IMR-90 (cell line): ENCODE data around the gene TMC8. TPM values are rescaled to one million over a fixed set of nuclear protein-coding genes. Genes with fewer than 3 reads are reported as not detected.

Source experiments
- ATAC-seq: fragments of 200-7000 bp; cut with Tn5 transposase; 2 replicates; pipeline ENCODE4 v1.9.1; 2020; ENCODE audit warnings: low read depth, mild to moderate bottlenecking, moderate library complexity
- BruUV-seq: library from RNA; stranded (reverse); fragments of 400-500 nt; replicated peaks from 2 replicates; lab custom pipeline; 2021; lab: Mats Ljungman, UMichigan
- CTCF ChIA-PET: fragments of 300-600 bp; formaldehyde crosslinking; extraction: SDS; loops from one replicate; lab custom pipeline; 2021; ENCODE audit warnings: antibody characterized with exemption; lab: Yijun Ruan, JAX
- POLR2A ChIA-PET: fragments of 300-600 bp; sonication (Branson Sonifier 250); formaldehyde crosslinking; loops from one replicate; lab custom pipeline; 2022; ENCODE audit warnings: antibody characterized with exemption; ENCODE audit not compliant: unreplicated experiment; lab: Charles Lee
- DNase-seq: peaks from one replicate; pipeline ENCODE4 v3.0.0; 2013
- H2AFZ ChIP-seq: replicated peaks from 2 replicates; pipeline ENCODE3; 2013; ENCODE audit warnings: low read length, mild to moderate bottlenecking; ENCODE audit not compliant: poor library complexity
- H2AK5ac ChIP-seq: 2 replicates; pipeline ENCODE4 v1.6.1; 2013; ENCODE audit warnings: low read depth, low read length, inconsistent platforms
- H2AK9ac ChIP-seq: replicated peaks from 2 replicates; pipeline ENCODE3; 2013; ENCODE audit warnings: mild to moderate bottlenecking, low read depth, low read length, moderate library complexity; ENCODE audit not compliant: poor library complexity
- H2BK120ac ChIP-seq: 2 replicates; pipeline ENCODE4 v1.6.1; 2013; ENCODE audit warnings: low read depth, low read length, inconsistent platforms
- H2BK15ac ChIP-seq: 3 replicates; pipeline ENCODE4 v1.6.1; 2013; ENCODE audit warnings: low read depth, low read length, inconsistent platforms
- H2BK20ac ChIP-seq: 2 replicates; pipeline ENCODE4 v1.6.1; 2013; ENCODE audit warnings: low read depth, mild to moderate bottlenecking, inconsistent platforms, low read length, moderate library complexity
- H2BK5ac ChIP-seq: 2 replicates; pipeline ENCODE4 v1.6.1; 2013; ENCODE audit warnings: mild to moderate bottlenecking, low read depth, low read length, inconsistent platforms; ENCODE audit not compliant: poor library complexity, severe bottlenecking
- H3K14ac ChIP-seq: replicated peaks from 2 replicates; pipeline ENCODE4 v1.6.1; 2013; ENCODE audit warnings: low read depth, low read length, inconsistent platforms
- H3K18ac ChIP-seq: 2 replicates; pipeline ENCODE4 v1.6.1; 2013; ENCODE audit warnings: low read depth, low read length, control low read depth
- H3K23ac ChIP-seq: 2 replicates; pipeline ENCODE4 v1.6.1; 2013; ENCODE audit warnings: low read depth, low read length, inconsistent platforms
- H3K27ac ChIP-seq: 2 replicates; pipeline ENCODE4 v1.5.1; 2013; ENCODE audit warnings: mild to moderate bottlenecking, control low read depth, low read length; ENCODE audit not compliant: insufficient read depth
- H3K27me3 ChIP-seq: 2 replicates; pipeline ENCODE4 v1.6.1; 2013; ENCODE audit warnings: low read length; ENCODE audit not compliant: control insufficient read depth, insufficient read depth
- H3K36me3 ChIP-seq: 2 replicates; pipeline ENCODE4 v1.6.1; 2013; ENCODE audit warnings: low read length, mixed read lengths; ENCODE audit not compliant: control insufficient read depth, insufficient read depth
- H3K4ac ChIP-seq: 2 replicates; pipeline ENCODE4 v1.6.1; 2013; ENCODE audit warnings: low read depth, low read length, inconsistent platforms
- H3K4me1 ChIP-seq: 2 replicates; pipeline ENCODE4 v1.6.1; 2013; ENCODE audit warnings: low read length, mixed read lengths; ENCODE audit not compliant: control insufficient read depth, insufficient read depth
- H3K4me2 ChIP-seq: 2 replicates; pipeline ENCODE4 v1.6.1; 2013; ENCODE audit warnings: low read depth, mild to moderate bottlenecking, control low read depth, low read length, moderate library complexity
- H3K4me3 ChIP-seq: 2 replicates; pipeline ENCODE4 v1.5.1; 2013; ENCODE audit warnings: low read depth, mild to moderate bottlenecking, control low read depth, low read length, moderate library complexity; ENCODE audit not compliant: insufficient read depth
- H3K56ac ChIP-seq: 2 replicates; pipeline ENCODE4 v1.6.1; 2013; ENCODE audit warnings: low read length, inconsistent platforms; ENCODE audit not compliant: insufficient read depth; ENCODE audit errors: extremely low read depth
- H3K79me1 ChIP-seq, 2 experiments: 2 replicates each; pipeline ENCODE4 v1.6.1; 2013; ENCODE audit warnings: low read length in 2 of 2, inconsistent platforms in 1 of 2, low read depth in 1 of 2
- H3K9ac ChIP-seq: 2 replicates; pipeline ENCODE4 v1.6.1; 2013; ENCODE audit warnings: low read depth, low read length, control low read depth
- H3K9me1 ChIP-seq: 2 replicates; pipeline ENCODE4 v1.6.1; 2013; ENCODE audit warnings: low read length, inconsistent platforms; ENCODE audit not compliant: insufficient read depth
- H3K9me3 ChIP-seq: 2 replicates; pipeline ENCODE4 v1.6.1; 2013; ENCODE audit warnings: low read length; ENCODE audit not compliant: control insufficient read depth, insufficient read depth
- H4K20me1 ChIP-seq: 2 replicates; pipeline ENCODE4 v1.6.1; 2013; ENCODE audit warnings: low read length, inconsistent platforms; ENCODE audit not compliant: insufficient read depth
- H4K5ac ChIP-seq: 2 replicates; pipeline ENCODE4 v1.6.1; 2013; ENCODE audit warnings: mild to moderate bottlenecking, low read depth, low read length, control low read depth
- H4K8ac ChIP-seq, 2 experiments: 2 replicates each; pipeline ENCODE4 v1.6.1; 2013; ENCODE audit warnings: low read depth in 2 of 2, low read length in 2 of 2, control low read depth in 1 of 2, inconsistent platforms in 1 of 2
- H4K91ac ChIP-seq: 2 replicates; pipeline ENCODE4 v1.6.1; 2013; ENCODE audit warnings: low read depth, low read length, inconsistent platforms; ENCODE audit not compliant: insufficient read depth
- CTCF ChIP-seq: conservative IDR thresholded peaks from 2 replicates; pipeline ENCODE4 v1.5.1; 2012; ENCODE audit warnings: mild to moderate bottlenecking, low read depth, low read length, improper control_type of control experiment
- MXI1 ChIP-seq: IDR thresholded peaks from 2 replicates; pipeline ENCODE4 v1.6.1; 2012; ENCODE audit warnings: low read depth, mild to moderate bottlenecking, low read length, moderate library complexity, borderline replicate concordance
- NFE2L2 ChIP-seq: fragments of 150-350 bp; IDR thresholded peaks from 2 replicates; pipeline ENCODE4 v1.6.1; 2016; ENCODE audit warnings: low read depth, mild to moderate bottlenecking, low read length
- RCOR1 ChIP-seq: IDR thresholded peaks from 2 replicates; pipeline ENCODE4 v1.6.1; 2012; ENCODE audit warnings: mild to moderate bottlenecking, low read length, improper control_type of control experiment; ENCODE audit not compliant: insufficient replicate concordance
- RFX5 ChIP-seq: IDR thresholded peaks from 2 replicates; pipeline ENCODE4 v1.8.0; 2012; ENCODE audit warnings: low read depth, mild to moderate bottlenecking, low read length, moderate library complexity
- SMC3 ChIP-seq: fragments of 150-350 bp; IDR thresholded peaks from 2 replicates; pipeline ENCODE4 v1.6.1; 2016; ENCODE audit warnings: low read depth, mild to moderate bottlenecking, antibody characterized with exemption, low read length, moderate library complexity
- USF2 ChIP-seq: fragments of 150-350 bp; IDR thresholded peaks from 2 replicates; pipeline ENCODE4 v1.6.1; 2017; ENCODE audit warnings: mild to moderate bottlenecking, antibody characterized with exemption, low read length, low read depth
- WGBS, 2 experiments: methylation state at CpG; one replicate each; pipeline versions ENCODE4 v1.1.5 to v1.1.7; 2013; ENCODE audit warnings: missing lambda C conversion rate in 2 of 2; ENCODE audit not compliant: insufficient read length in 1 of 2; ENCODE audit errors: extremely low coverage in 2 of 2; 5-methylcytosine and 5-hydroxymethylcytosine counted together
- dilution Hi-C: fragments of 300-500 bp; cut with HindIII; formaldehyde crosslinking; loops from one replicate; pipeline ENCODE4 v1.14.3; 2018; ENCODE audit warnings: low sequenced_read_pairs; ENCODE audit not compliant: unreplicated experiment
- in situ Hi-C: fragments of 300-500 bp; cut with MboI; formaldehyde crosslinking; loops from 3 replicates; pipeline ENCODE4 v1.14.3; 2019; ENCODE audit warnings: low sequenced_read_pairs, inconsistent platforms, mixed read lengths
- intact Hi-C: fragments of 100-400 bp; cut with micrococcal nuclease; formaldehyde crosslinking; loops from 2 replicates; pipeline ENCODE4 v1.10.0; 2022
- polyA plus RNA-seq, 3 experiments: library from polyadenylated mRNA; depleted of rRNA; stranded (reverse); fragments of >200 nt; gene quantifications; 2 replicates each; pipeline ENCODE4 v1.2.3, GENCODE V29; 2012; ENCODE audit warnings: low replicate concordance in 1 of 3
- total RNA-seq: library from RNA; depleted of rRNA; stranded (reverse); fragments of >200 nt; gene quantifications from 2 replicates; pipeline ENCODE4 v1.2.3, GENCODE V29; 2012

TMC8 gene
- total and polyA plus RNA-seq, 2 of the 4 experiments (the other 2 are of a cell fraction) = not detected

GRCh38 chr17:78105101-78105500 is 25.5 kb upstream of the TMC8 start:
- in situ Hi-C loops (no loop called here), dilution Hi-C loops (no loop called here), intact Hi-C loops (no loop called here)
- DNase-seq (no peak), ATAC-seq (no peak)
- ChIA-PET CTCF (interaction anchor here (1.0 kb wide), 1 partner anchor 20 kb away, joined by 4 read pairs; no protein-coding TSS in a partner anchor), POLR2A (interaction anchor here (0.6 kb wide), 1 partner anchor 419 kb away, joined by 3 read pairs; no protein-coding TSS in a partner anchor)
- no peak overlapping the region for H4K91ac ChIP-seq
- H4K5ac ChIP-seq = no peak overlapping the region
- no peaks in the 10 kb centered on the region for H4K20me1 ChIP-seq
- H2BK120ac ChIP-seq = no peak overlapping the region
- H3K27me3 ChIP-seq = no peaks in the 10 kb centered on the region
- H3K56ac ChIP-seq = no peak overlapping the region
- no peak overlapping the region for H4K8ac ChIP-seq
- H2BK15ac ChIP-seq = no peak overlapping the region
- H3K18ac ChIP-seq = no peak overlapping the region
- H3K27ac ChIP-seq = no peak overlapping the region
- H2AK5ac ChIP-seq = no peak overlapping the region
- 20% methylated on average over 1 of the region's 16 CpGs; no CpG with 5 or more reads in 1 of the 2 experiments for WGBS, 2 experiments
- no peak overlapping the region for H3K4me3 ChIP-seq
- peaks cover 3% of the 10 kb centered on the region; the same call in 1 of the 2 replicates for H3K9me1 ChIP-seq
- H3K9ac ChIP-seq = no peak overlapping the region
- H3K4me1 ChIP-seq = no peaks in the 10 kb centered on the region; the same call in 1 of the 2 replicates
- no peaks in the 10 kb centered on the region for H3K9me3 ChIP-seq
- H3K23ac ChIP-seq = no peak overlapping the region
- no peak overlapping the region for H3K4ac ChIP-seq
- H2BK20ac ChIP-seq = no peak overlapping the region
- H3K14ac ChIP-seq = no peak overlapping the region
- no peak overlapping the region for H2AK9ac ChIP-seq
- TF ChIP-seq RCOR1 (no peak), RFX5 (no peak), CTCF (no peak), MXI1 (no peak), USF2 (no peak), SMC3 (no peak), NFE2L2 (no peak)
- peaks cover 26% of the 10 kb centered on the region for H3K36me3 ChIP-seq
- no peaks in the 10 kb centered on the region for H3K79me1 ChIP-seq
- no peak overlapping the region for H2BK5ac ChIP-seq
- BruUV-seq = no TSS peak
- H2AFZ ChIP-seq = no peak overlapping the region
- H3K4me2 ChIP-seq = no peak overlapping the region
